ENCODE results near the gene ICOS. TPM values are rescaled to one million over a fixed set of nuclear protein-coding genes. Genes with fewer than 3 reads are reported as not detected.

ICOS gene
- total RNA-seq, 1 donor from 2014 or later = not detected

DNA sequence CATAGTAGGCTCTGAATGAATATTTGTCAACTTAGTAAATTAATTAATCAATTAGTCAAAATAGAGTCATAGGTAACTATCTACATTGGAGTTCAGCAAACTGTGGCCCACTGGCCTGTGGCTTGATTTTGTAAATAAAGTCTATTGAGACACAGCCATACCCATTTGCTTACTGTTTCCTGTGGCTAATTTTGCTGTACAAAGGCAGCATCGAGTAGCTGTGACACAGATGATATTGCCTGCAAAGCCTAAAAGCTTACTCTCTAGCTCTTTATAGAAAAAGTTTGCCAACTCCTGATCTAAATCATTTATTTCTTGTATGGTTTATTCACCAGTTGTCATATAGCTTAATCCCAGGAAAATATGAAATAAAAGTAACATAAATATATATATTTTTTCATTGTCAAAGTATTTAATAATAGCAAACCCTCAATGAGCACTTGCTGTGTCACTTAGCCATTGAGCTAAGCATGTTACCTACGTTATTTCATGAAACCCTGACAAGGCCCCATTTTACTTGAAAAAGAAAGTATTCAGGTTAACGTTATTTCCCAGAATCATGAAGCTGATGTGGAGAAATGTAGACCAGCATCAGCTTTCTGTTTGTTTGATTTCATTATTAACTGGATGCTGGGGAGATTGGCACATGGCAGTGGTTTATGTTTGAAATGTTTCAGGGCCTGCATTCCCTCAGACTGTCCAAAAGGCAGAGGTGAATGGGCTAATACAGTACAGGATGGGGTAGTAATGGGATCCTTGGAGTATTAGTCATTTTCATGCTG, 69.6 kb downstream of the ICOS start:
- Histone ChIP-seq H3F3A (ENCODE audit: low read depth) (no peaks in the 10 kb centered on the region), H2AFZ (replicated peaks) (no peak overlapping the region), H3K36me3 (no peaks in the 10 kb centered on the region), H3K9ac (no peak overlapping the region), H3K79me2 (ENCODE audit: low read depth) (no peaks in the 10 kb centered on the region), H3K4me2 (no peak overlapping the region), H3K27me3 (no peaks in the 10 kb centered on the region), H3K4me3 (no peak overlapping the region), H3K9me3 (ENCODE audit: low read depth) (no peaks in the 10 kb centered on the region), H4K20me1 (ENCODE audit: low read depth) (no peaks in the 10 kb centered on the region), H3K27ac (no peak overlapping the region), H3K4me1 (no peaks in the 10 kb centered on the region)
- TF ChIP-seq EZH2phosphoT487 (IDR thresholded peaks at IDR 0.05) (no peak), EZH2 (IDR thresholded peaks at IDR 0.05) (no peak)
- TF ChIP-seq, protein P1, sequence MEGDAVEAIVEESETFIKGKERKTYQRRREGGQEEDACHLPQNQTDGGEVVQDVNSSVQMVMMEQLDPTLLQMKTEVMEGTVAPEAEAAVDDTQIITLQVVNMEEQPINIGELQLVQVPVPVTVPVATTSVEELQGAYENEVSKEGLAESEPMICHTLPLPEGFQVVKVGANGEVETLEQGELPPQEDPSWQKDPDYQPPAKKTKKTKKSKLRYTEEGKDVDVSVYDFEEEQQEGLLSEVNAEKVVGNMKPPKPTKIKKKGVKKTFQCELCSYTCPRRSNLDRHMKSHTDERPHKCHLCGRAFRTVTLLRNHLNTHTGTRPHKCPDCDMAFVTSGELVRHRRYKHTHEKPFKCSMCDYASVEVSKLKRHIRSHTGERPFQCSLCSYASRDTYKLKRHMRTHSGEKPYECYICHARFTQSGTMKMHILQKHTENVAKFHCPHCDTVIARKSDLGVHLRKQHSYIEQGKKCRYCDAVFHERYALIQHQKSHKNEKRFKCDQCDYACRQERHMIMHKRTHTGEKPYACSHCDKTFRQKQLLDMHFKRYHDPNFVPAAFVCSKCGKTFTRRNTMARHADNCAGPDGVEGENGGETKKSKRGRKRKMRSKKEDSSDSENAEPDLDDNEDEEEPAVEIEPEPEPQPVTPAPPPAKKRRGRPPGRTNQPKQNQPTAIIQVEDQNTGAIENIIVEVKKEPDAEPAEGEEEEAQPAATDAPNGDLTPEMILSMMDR (IDR thresholded peaks at IDR 0.05) = no peak
- DNase-seq (ENCODE audit: low spot score) = no peak
- H3K9me3 Mint-ChIP-seq = no peaks in the 10 kb centered on the region
- no peak overlapping the region for H3K4me3 Mint-ChIP-seq
- H3K4me1 Mint-ChIP-seq = no peaks in the 10 kb centered on the region
- peaks cover 1% of the 10 kb centered on the region for H3K27me3 Mint-ChIP-seq (ENCODE audit: insufficient read depth, low read depth)
- H3K27ac Mint-ChIP-seq = no peak overlapping the region
- H3K36me3 Mint-ChIP-seq = no peaks in the 10 kb centered on the region

DNA sequence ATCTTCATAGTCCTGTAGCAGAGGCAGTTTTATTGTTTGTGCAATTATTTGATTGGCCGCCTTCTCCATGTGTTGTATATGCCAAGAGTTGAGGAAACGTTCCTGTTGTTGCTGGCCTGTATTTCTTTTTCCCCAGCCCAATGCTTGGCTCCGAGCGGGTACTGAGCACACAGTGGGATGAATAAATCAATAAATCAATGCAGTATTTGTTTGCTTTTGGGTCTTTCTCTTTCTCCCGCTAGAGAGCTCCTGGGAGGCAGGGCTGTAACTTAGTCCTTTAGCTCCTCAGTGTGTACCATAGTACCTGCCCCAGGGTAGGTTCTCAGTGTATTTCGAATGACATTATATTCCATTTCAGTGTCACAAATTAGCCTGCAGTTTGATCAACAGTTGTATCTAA, 71.8 kb downstream of the ICOS start:
- no peaks in the 10 kb centered on the region for H3K9me3 Mint-ChIP-seq
- no peaks in the 10 kb centered on the region for H3K4me1 ChIP-seq
- H3K27ac Mint-ChIP-seq = no peak overlapping the region
- no peaks in the 10 kb centered on the region for H3K27me3 ChIP-seq
- no peak overlapping the region for H3K4me3 Mint-ChIP-seq
- no peaks in the 10 kb centered on the region for H3K79me2 ChIP-seq (ENCODE audit: low read depth)
- H3K4me3 ChIP-seq = no peak overlapping the region
- no peaks in the 10 kb centered on the region for H3K27me3 Mint-ChIP-seq (ENCODE audit: insufficient read depth, low read depth)
- H4K20me1 ChIP-seq (ENCODE audit: low read depth) = no peaks in the 10 kb centered on the region
- H3K4me1 Mint-ChIP-seq = peaks cover 12% of the 10 kb centered on the region
- H3K9me3 ChIP-seq (ENCODE audit: low read depth) = no peaks in the 10 kb centered on the region
- TF ChIP-seq EZH2phosphoT487 (IDR thresholded peaks at IDR 0.05) (no peak), EZH2 (IDR thresholded peaks at IDR 0.05) (no peak)
- H2AFZ ChIP-seq (replicated peaks) = no peak overlapping the region
- no peaks in the 10 kb centered on the region for H3K36me3 ChIP-seq
- DNase-seq (ENCODE audit: low spot score) = no peak
- H3K9ac ChIP-seq = no peak overlapping the region
- no peak overlapping the region for H3K4me2 ChIP-seq
- H3F3A ChIP-seq (ENCODE audit: low read depth) = no peaks in the 10 kb centered on the region
- H3K27ac ChIP-seq = no peak overlapping the region
- no peaks in the 10 kb centered on the region for H3K36me3 Mint-ChIP-seq

DNA sequence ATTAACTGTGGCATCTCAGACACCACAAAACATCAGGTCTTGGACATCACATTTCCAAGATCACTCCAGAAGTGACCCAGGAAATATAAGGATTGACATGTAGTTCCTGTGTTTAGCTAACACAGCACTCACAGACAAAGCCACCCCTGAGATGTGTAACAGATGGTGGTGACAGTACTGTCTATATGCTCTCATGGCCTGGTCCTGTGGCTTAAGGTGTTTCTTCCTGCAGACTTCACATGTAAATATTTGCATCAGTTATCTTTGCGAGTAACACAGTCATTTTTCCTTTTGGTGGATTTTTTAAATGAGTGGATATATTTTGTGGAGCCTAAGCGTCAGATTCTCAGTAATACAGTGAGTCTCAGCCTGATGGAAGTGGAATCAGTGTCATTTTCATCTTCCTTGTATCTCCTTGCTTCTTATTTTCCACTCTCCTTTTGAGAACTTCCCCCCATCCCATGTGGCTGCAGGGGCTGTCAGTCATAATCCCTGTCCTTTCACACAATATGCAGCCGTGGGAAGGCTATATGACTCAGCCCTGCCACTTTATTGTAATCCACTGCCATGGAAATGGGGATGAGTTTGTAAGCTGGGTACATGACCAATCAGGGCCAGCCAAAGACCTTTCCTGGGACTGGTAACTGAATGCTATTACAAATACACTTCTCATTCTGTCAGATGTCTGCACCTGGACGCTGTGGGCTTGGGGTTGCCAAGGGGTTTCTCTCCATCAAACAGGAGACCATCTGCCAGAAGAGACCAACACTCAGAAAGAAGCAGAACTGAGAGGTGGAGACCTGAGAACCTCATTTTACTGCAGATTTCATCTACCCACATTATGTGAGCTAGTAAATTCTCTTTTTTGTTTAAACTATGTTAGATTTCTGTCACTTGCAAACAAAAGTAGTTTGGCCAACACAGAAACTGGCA, 74.3 kb downstream of the ICOS start:
- Mint-ChIP-seq H3K4me3 (no peak overlapping the region), H3K9me3 (no peaks in the 10 kb centered on the region), H3K27ac (no peak overlapping the region), H3K4me1 (peaks cover 12% of the 10 kb centered on the region), H3K27me3 (ENCODE audit: insufficient read depth, low read depth) (no peaks in the 10 kb centered on the region), H3K36me3 (no peaks in the 10 kb centered on the region)
- no peaks in the 10 kb centered on the region for H3K79me2 ChIP-seq (ENCODE audit: low read depth)
- no peak overlapping the region for H3K4me2 ChIP-seq
- H3K9me3 ChIP-seq (ENCODE audit: low read depth) = no peaks in the 10 kb centered on the region
- H3K9ac ChIP-seq = no peak overlapping the region
- no peak overlapping the region for H3K4me3 ChIP-seq
- DNase-seq (ENCODE audit: low spot score) = no peak
- H3K27ac ChIP-seq = no peak overlapping the region
- H3F3A ChIP-seq (ENCODE audit: low read depth) = no peaks in the 10 kb centered on the region
- no peaks in the 10 kb centered on the region for H4K20me1 ChIP-seq (ENCODE audit: low read depth)
- TF ChIP-seq EZH2 (IDR thresholded peaks at IDR 0.05) (no peak), EZH2phosphoT487 (IDR thresholded peaks at IDR 0.05) (no peak)
- H3K36me3 ChIP-seq = no peaks in the 10 kb centered on the region
- no peaks in the 10 kb centered on the region for H3K27me3 ChIP-seq
- no peaks in the 10 kb centered on the region for H3K4me1 ChIP-seq
- H2AFZ ChIP-seq (replicated peaks) = no peak overlapping the region

Other genes starting within 250 kb of the ICOS start
- gene CD28, start 230.1 kb upstream of the ICOS start, total RNA-seq (ENCODE audit: low replicate concordance) = not detected in 2 replicates
- not detected in 2 replicates for gene CTLA4, start 69.0 kb upstream of the ICOS start, total RNA-seq (ENCODE audit: low replicate concordance)

Data from neural progenitor cell (in vitro differentiated cells).